Stimulated activated CD8-positive, alpha-beta memory T cell treated with anti-CD3 and anti-CD28 coated beads, Interleukin-12 subunit alpha, Interleukin-12 subunit beta, amount 100 ng/mL, for 24 hours (primary cell): ENCODE data around the gene NUTM2F.
"Not testable (repeated sequence)": the region's sequence is repeated elsewhere in the genome, so short reads cannot be mapped to it uniquely, and the experiment has no call there.

ENCODE experiments used
- DNase-seq: peaks from one replicate; pipeline ENCODE4 v3.0.0-alpha.2; 2020; ENCODE audit errors: extremely low read depth

Gene NUTM2F

DNA sequence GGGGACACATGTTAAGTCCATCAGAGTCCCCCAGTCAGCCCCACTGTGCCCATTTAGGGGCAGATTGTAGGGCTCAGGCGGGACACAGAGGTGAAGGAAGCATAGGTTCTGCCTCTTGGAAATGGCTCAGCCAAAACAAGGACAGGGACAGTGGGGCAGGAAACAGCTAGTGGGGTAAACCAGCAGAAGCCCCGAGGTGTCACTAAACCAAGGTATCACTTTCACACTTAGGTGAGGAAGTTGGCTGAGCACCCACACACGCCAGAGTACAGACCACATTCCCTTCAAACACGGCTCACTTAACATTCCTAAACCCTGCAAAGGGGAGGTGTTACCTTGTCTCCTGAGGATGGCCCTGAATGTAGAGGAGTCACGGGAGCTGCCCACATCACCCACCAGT is 12.2 kb downstream of the NUTM2F start:
- DNase-seq, result not testable (repeated sequence)

DNA sequence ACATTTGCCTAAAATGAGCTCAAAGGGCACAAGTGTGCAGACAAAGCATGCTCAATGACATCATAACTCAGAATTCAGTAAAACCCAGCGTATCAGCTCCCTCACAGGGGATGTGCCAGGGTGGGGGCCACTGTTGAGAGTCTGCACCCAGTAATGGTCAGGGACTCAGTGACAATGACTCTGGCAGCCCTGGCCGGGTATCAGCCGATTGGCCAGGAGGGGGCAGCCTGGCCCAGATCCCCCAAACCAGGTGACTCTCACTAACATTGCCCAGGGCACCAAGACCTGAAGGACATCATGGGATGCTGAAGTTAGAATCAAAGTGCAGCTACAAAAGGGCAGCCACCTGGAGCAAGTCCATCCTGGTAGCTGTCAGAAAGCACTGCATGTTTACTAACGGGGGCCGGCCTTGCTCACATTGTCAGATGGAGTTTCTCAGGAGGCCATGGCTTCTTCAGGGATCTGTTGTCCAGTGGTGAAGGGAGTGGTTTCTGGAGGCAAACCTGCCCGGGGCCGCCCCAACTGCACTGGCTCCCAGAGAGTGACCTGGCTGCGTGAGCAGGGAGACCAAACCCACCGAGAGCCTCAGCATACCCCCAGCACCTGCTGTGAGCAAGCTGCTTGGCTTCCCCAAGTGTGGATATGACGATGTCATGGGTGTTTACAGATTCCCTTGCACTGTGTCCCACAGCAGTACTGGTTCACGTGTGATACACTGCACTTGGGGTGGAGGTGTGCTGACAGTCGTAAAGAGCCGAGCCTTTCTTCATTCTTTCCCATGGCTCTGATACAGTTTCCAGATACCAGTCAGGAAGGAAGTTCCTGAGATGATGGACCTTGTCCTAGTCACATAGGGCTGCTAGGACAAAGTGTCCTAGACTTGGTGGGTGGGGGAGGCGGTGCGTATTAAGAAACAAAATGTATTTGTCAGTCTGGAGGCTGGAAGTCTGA is 13.1 kb downstream of the NUTM2F start:
- DNase-seq, result not testable (repeated sequence)

DNA sequence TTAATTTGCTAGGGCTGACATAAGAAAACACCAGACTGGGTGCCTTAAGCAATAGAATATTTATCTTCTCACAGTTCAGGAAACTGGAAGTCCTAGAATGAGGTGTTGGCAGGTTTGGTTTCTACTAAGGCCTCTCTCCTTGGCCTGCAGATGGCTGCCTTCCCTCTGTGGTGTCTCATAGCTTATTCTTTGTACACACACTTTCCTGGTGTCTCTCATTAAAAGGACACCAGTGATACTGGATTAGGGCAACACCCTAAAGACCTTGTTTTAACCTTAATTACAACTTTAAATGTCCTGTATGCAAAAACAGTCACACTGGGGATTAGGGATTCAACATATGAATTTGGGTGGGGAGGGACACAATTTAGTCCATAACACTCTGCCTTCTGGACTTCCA is 25.1 kb downstream of the NUTM2F start:
- no peak for DNase-seq

DNA sequence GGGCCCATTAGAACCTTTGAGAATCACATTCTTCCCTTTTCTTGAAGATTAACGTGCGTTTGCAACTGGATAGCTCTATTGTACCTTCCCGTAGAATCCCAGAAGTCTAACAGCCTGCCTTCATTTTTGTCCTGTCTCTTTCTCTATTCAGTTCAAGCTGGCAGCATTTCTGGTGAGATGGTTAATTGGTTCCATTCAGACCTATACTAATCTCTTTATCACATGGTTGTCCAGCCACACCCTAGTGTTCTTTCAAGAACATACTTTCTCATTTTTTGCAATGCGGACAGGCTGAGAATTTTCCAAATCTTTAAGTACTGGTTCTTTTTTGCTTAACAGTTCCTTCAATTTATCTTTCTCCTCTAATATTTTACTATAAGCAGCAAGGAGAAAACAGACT is 26.0 kb downstream of the NUTM2F start:
- DNase-seq, result no peak

DNA sequence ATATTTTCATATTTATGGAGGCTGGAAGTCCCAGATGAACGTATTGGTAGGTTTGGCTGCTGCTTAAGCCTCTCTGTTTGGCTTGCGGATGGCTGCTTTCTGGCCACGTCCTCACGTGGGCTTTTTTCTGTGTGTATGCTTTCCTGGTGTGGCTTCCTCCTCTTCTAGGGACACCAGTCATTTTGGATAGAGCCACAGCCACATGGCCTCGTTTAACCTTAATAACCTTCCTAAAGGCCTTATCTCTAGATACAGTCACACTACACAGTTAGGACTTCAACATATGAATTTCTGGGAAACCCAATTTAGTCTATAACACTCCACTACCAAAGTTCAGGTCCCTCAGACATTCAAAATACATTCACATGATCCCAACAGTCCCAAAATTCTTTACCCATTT is 26.9 kb downstream of the NUTM2F start:
- DNase-seq, result no peak

DNA sequence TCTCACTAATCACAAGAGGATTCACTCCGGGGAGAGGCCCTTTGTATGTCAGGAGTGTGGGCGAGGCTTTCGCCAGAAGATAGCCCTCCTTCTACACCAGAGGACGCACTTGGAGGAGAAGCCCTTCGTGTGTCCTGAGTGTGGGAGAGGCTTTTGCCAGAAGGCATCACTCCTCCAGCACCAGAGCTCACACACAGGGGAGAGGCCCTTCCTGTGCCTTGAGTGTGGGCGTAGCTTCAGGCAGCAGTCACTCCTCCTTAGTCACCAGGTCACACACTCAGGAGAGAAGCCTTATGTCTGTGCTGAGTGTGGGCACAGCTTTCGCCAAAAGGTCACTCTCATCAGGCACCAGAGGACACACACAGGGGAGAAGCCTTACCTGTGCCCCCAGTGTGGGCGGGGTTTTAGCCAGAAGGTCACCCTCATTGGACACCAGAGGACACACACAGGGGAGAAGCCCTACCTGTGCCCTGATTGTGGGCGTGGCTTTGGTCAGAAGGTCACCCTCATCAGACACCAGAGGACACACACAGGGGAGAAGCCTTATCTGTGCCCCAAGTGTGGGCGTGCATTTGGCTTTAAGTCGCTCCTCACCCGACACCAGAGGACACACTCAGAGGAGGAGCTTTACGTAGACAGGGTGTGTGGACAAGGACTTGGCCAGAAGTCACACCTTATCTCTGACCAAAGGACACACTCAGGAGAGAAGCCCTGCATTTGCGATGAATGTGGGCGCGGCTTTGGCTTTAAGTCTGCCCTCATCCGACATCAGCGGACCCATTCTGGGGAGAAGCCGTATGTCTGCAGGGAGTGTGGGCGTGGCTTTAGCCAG is 27.8 kb downstream of the NUTM2F start:
- no peak for DNase-seq

DNA sequence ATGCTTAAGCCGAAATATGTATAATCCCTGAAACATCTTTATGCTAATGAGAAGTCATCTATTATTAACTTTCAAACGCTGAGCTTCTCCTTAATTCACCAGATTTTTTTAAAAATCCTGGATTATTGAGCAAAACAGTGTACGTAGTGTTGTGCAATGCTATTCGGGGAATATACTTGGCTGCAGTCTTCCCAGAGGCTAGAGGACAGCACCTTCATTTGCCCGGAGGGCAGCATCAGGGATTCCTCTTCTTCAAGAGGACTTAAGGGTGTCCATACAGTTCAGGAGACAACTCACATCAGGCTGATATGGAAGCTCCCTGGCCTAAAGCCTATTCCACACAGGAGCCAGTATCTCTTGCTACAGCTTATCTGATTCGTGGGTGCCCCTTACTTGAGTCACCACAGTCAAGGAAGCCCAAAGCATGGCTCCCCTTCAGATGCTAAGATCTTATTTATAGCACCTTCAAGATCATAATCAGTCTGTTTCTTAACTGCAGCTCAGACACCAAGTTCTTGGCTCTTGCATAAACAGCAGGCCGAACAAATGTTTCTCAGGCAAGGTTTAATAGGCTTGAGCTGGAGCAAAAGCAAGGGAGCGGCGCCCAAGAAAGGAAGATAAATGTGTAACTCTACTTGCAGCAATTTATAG is 29.4 kb downstream of the NUTM2F start:
- no peak for DNase-seq

DNA sequence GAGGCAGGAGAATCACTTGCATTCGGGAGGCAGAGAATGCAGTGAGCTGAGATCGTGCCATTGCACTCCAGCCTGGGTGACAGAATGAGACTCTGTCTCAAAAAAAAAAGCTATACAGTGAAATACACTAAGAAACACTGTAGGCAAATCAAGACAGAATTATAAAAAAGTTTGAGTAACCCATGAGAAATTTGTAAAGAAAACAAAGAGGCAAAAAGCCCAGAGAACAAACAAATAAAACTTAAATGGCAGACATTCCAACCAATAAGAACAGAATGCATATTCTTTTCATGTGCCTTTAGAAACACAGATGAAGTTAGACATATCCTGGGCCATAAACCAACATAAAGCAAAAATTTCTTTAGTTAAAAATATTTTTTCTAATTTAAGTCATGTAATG is 38.8 kb downstream of the NUTM2F start:
- no peak for DNase-seq

DNA sequence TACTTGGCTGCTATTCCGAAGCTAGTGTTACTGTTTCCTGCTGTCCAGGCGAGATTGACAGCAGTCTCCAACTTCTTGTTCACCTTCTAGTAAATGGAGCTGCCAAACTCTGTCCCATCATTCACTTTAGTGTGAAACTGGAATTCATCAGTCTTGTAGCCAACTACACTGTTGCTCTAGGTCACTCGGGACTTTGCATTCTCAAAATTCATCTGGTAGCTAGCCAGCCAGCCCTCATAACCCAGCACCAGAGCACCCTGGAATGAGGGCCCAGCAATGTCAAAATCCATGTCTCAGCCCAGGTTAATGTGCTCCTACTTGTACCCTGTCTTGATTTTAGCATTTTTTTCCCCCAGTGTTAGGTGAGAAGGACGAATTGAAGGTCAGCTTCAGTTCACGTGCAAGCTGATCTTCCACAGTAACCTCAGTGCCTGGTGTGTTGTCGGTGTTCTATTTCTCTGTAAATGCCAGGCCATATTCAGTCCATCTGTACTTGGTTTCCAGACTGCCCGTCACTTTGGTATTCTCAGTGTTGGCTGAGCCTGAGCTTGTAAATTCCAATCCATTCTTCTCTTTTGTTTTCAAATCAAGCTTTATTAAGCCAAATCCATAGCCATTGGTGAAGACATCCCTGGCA is 40.4 kb downstream of the NUTM2F start:
- DNase-seq, result no peak

DNA sequence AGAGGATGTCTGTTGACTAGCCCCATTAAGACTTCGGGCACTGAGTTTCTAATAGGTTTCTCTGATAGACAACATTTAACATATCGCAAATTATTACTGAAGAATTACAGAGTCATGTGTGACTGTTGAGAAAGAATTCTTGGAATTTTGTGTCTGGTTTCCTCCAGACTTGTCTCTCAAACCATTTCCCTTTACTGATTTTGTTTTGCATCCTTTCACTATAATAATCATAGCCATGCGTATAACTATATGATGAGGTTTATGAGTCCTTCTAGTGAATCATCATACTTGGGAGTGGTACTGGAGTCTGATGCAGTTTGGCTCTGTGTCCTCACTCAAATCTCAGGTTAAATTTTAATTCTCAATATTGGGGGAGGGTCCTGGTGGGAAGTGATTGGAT is 42.3 kb downstream of the NUTM2F start:
- DNase-seq, result no peak

DNA sequence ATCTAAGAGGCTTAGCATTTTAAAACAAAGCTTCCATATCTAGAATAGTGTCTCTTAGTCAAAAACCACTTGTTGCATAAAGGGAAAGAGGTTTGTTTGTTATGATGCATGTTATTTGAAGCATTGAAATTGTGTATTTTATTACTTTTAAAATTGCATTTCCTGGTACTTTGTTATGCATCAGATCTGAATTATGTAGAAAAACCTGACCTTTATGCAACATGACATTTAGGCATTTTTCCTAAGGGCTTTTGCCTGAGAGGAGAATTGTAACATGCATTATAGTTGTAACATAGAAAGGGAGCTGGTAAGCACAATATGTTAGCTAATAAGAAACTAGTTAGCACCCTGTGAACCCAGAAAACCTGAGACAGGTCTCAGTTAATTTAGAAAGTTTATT is 47.3 kb downstream of the NUTM2F start:
- no peak for DNase-seq

DNA sequence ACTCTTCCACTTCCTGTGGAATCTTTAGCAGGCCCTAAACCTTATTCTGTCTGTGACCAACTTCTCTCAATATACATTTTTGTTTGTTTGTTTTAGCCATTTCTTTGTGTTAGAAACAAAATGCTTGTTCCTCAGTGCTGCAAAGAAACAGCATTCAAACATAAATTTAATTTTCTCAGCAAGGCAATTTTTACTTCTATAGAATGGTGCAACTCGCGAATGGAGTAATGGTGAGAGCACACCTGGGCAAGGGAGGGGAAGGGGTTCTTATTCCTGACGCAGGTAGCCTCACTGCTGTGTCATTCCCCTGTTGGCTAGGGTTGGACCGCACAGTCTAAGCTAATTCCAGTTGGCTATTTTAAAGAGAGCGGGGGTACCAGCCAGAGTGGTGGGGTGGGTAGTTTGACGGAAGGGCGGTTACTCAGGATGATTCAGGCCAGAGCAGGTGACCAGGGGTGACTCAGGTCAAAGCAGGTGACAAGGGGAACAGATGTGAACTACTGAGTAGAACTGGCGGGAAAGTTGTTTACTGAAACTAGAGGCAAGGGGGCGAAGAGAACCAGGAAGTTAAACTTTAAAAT is 47.9 kb downstream of the NUTM2F start:
- DNase-seq, result no peak

DNA sequence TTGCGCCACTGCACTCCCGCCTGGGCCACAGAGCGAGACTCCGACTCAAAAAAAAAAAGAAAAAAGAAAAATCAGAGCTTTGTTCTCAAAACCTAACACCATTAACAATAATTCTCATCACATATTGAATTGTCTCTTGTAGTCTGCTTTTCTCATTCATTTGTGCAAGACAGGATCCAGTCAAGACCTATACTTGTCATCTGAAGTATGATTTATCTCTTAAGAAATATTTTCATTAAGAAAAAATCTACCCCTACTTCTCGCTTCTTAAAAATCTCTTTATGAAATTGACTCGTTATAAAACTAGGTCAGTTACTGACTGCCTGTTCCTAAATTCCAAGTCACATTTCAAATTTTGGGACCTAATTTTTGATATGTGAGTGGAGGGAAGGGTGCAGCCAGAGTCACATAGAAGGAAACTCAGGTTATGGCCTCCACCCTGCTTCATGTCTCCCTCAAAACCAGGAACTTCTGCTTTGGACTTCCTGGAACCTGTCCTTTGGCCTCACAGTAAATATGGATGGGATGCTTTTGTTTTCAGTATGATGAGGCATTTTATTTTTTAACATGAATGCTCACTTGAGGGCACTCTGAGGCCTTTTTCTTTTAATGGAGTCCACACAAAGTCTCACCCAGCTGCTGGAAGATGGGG is 50.4 kb downstream of the NUTM2F start:
- DNase-seq, result no peak

DNA sequence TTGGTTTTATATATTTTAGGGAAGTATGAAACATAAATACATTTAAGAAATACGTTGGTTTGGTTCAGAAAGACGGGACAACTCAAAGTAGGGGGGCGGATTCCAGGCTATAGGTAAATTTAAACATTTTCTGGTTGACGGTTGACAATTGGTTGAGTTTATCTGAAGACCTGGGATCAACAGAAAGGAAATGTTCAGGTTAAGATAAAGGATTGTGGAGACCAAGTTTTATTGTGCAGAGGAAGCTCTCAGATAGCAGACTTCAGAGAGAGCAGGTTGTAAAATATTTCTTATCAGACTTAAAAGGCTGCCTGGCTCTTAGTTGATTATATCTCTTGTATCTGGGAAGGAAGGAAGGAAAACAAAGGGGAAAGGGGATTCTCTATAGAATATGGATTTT is 51.4 kb downstream of the NUTM2F start:
- not testable (repeated sequence) for DNase-seq

DNA sequence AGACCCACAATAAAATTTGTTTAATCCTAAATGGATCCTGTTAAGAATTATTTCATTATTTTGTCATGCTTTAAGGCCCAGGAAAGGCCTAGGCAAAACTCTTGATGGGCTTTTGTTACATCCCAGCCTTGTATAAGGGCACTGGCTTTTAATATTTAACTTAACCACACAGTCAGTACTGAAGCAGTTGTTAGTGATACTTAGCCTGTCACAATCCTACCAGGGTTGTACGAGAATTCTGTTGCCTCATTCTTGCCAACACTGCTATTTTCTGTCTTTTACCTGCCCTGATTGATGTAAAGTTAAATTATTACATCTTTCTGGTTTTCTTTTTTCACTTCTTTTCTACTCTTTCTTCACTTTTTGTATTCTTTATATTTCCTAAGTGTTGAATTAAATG is 58.4 kb downstream of the NUTM2F start:
- no peak for DNase-seq

DNA sequence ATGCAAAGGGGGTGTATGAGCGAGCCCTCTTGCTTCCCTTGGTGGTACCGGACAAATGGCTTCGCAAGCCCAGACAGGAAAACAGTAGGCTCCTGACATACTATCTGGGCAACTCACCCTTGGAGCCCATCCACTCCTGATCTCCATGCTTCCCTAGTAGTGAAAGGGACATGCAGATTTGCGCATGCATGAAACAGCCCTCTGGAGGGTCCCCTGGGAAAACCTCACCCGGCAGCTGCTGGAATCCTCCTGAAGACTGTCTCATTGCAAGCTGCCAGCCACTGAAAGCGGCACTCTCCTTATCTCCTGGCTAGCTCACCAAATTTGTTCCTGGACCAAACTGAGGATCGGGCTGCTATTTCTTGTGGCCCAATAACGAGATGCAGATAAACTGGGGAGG is 59.2 kb downstream of the NUTM2F start:
- no peak for DNase-seq
